Osteoblast (primary cell): ENCODE results near the gene GRIN2A. TPM values are rescaled to one million over a fixed set of nuclear protein-coding genes. Genes with fewer than 3 reads are reported as not detected.

Experiments used
- DNase-seq: peaks from one replicate; pipeline ENCODE4 v3.0.0; 2011; ENCODE audit warnings: low spot score, mixed read lengths; ENCODE audit not compliant: insufficient read length; ENCODE audit errors: missing footprints
- H2AFZ ChIP-seq: 2 replicates; pipeline ENCODE4 v1.6.0; 2011; ENCODE audit warnings: mild to moderate bottlenecking, low read length
- H3K27ac ChIP-seq: 2 replicates; pipeline ENCODE4 v1.5.1; 2011; ENCODE audit warnings: mild to moderate bottlenecking, low read depth, low read length, moderate library complexity
- H3K27me3 ChIP-seq: 2 replicates; pipeline ENCODE4 v1.6.0; 2012; ENCODE audit warnings: mild to moderate bottlenecking, control low read depth, inconsistent platforms, low read length, moderate library complexity; ENCODE audit not compliant: insufficient read depth
- H3K36me3 ChIP-seq: 2 replicates; pipeline ENCODE4 v1.5.1; 2011; ENCODE audit warnings: mild to moderate bottlenecking, low read length, control low read depth, moderate library complexity; ENCODE audit not compliant: insufficient read depth
- H3K4me1 ChIP-seq: 2 replicates; pipeline ENCODE4 v1.5.1; 2011; ENCODE audit warnings: mild to moderate bottlenecking, low read length, control low read depth, moderate library complexity; ENCODE audit not compliant: insufficient read depth
- H3K4me2 ChIP-seq: 2 replicates; pipeline ENCODE4 v1.6.0; 2011; ENCODE audit warnings: mild to moderate bottlenecking, low read length; ENCODE audit not compliant: insufficient read depth
- H3K4me3 ChIP-seq: fragments of 200-600 bp; sonication (generic); 3 replicates; pipeline ENCODE4 v1.5.1; 2012; ENCODE audit warnings: mild to moderate bottlenecking, low read length, inconsistent platforms; ENCODE audit not compliant: insufficient read depth
- H3K79me2 ChIP-seq: 2 replicates; pipeline ENCODE4 v1.6.0; 2012; ENCODE audit warnings: mild to moderate bottlenecking, low read length, control low read depth, inconsistent platforms; ENCODE audit not compliant: insufficient read depth
- H3K9me3 ChIP-seq: 2 replicates; pipeline ENCODE4 v1.5.1; 2011; ENCODE audit warnings: low read depth, low read length, control low read depth
- H4K20me1 ChIP-seq: 2 replicates; pipeline ENCODE4 v1.6.0; 2012; ENCODE audit warnings: mild to moderate bottlenecking, low read length, control low read depth; ENCODE audit not compliant: insufficient read depth
- CTCF ChIP-seq: IDR thresholded peaks from 2 replicates; pipeline ENCODE4 v1.5.1; 2011; ENCODE audit warnings: mild to moderate bottlenecking, low read depth, low read length, moderate library complexity; ENCODE audit errors: extremely low read depth
- total RNA-seq: library from RNA; depleted of rRNA; stranded (reverse); fragments of >200 nt; gene quantifications from 2 replicates; pipeline ENCODE4 v1.2.3, GENCODE V29; 2012

The GRIN2A gene
- total RNA-seq, 1 donor, result 0.72 TPM

GRCh38 chr16:9813665-9814064 lies 368.6 kb downstream of the GRIN2A start:
- H3K27ac ChIP-seq, result no peak overlapping the region
- H2AFZ ChIP-seq, result no peak overlapping the region
- H3K4me2 ChIP-seq, result no peak overlapping the region
- no peaks in the 10 kb centered on the region for H3K4me1 ChIP-seq
- H3K4me3 ChIP-seq, result no peak overlapping the region
- H3K9me3 ChIP-seq, result no peaks in the 10 kb centered on the region
- no peaks in the 10 kb centered on the region for H3K27me3 ChIP-seq
- H3K36me3 ChIP-seq, result no peaks in the 10 kb centered on the region
- DNase-seq, result no peak
- no peaks in the 10 kb centered on the region for H3K79me2 ChIP-seq
- TF ChIP-seq CTCF, result no peak
- H4K20me1 ChIP-seq, result no peaks in the 10 kb centered on the region

GRCh38 chr16:9808210-9808609 lies 374.0 kb downstream of the GRIN2A start:
- Histone ChIP-seq H3K27me3 (no peaks in the 10 kb centered on the region), H3K36me3 (no peaks in the 10 kb centered on the region), H3K4me3 (no peak overlapping the region), H3K4me1 (no peaks in the 10 kb centered on the region), H3K79me2 (no peaks in the 10 kb centered on the region), H4K20me1 (no peaks in the 10 kb centered on the region), H2AFZ (no peak overlapping the region), H3K4me2 (no peak overlapping the region), H3K27ac (no peak overlapping the region), H3K9me3 (no peaks in the 10 kb centered on the region)
- TF ChIP-seq CTCF, result no peak
- no peak for DNase-seq

GRCh38 chr16:9807302-9807701 lies 374.9 kb downstream of the GRIN2A start:
- Histone ChIP-seq H3K79me2 (no peaks in the 10 kb centered on the region), H4K20me1 (no peaks in the 10 kb centered on the region), H3K4me3 (no peak overlapping the region), H3K27ac (no peak overlapping the region), H3K4me2 (no peak overlapping the region), H3K4me1 (no peaks in the 10 kb centered on the region), H3K9me3 (no peaks in the 10 kb centered on the region), H3K27me3 (no peaks in the 10 kb centered on the region), H3K36me3 (no peaks in the 10 kb centered on the region), H2AFZ (no peak overlapping the region)
- no peak for DNase-seq
- TF ChIP-seq CTCF, result no peak

- Histone ChIP-seq H3K9me3 (no peaks in the 10 kb centered on the region), H2AFZ (no peak overlapping the region), H3K4me2 (no peak overlapping the region), H3K4me3 (no peak overlapping the region), H3K27me3 (no peaks in the 10 kb centered on the region), H4K20me1 (no peaks in the 10 kb centered on the region), H3K27ac (no peak overlapping the region), H3K4me1 (no peaks in the 10 kb centered on the region), H3K79me2 (no peaks in the 10 kb centered on the region), H3K36me3 (no peaks in the 10 kb centered on the region)
- TF ChIP-seq CTCF, result no peak
- no peak for DNase-seq
Measured at GRCh38 chr16:9805109-9805508, 377.1 kb downstream of the GRIN2A start.
